HG03571 (cell line): ENCODE measurements around the gene JAZF1.

Experiments used
- ATAC-seq: cut with Tn5 transposase; IDR thresholded peaks from one replicate; pipeline ENCODE4 v1.9.1; 2021; ENCODE audit not compliant: unreplicated experiment

Gene JAZF1

DNA sequence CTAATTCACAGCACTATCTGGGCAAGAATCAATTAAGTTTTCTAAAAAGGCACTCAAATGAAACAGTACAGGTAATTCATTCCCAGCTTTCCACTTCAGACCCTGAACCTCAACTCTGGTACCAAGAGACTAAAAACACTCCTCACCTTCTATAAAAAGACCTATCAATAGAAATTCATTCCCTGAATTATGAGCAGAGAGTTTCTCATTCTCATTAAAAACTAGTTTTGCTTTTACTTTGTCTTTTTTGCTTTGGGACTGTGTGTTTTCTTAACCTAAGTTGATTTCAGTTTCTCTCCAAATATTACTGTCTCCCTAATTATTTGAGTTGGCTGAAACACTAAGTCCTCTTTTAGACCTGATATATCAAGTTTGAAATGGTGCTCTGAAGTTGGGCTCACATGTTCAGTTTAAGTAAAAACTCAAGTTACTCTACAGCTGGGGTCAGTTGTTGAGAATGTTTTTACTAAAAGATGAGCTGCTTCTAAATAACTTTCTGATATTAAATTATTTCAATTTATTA is 189.5 kb downstream of the JAZF1 start:
- ATAC-seq = no peak

DNA sequence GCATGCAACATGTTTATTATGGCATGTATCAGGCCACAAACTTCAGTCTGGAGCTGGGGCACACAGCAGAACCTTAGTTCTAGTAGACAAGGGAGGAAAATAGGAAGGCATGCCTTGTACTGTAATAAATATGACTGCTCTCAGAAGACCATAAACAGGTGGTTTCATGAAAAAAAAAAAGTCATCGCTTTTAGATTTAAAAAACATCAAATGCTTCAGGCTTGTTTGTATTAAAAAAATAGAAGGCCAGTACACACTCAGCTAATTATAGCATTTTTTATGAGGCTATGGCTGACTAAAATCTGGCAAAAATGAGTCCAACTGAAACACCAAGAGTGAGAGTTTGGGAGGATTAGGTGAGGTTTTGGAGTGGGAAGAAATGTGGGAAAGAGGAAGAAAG is 204.1 kb downstream of the JAZF1 start:
- ATAC-seq = no peak

DNA sequence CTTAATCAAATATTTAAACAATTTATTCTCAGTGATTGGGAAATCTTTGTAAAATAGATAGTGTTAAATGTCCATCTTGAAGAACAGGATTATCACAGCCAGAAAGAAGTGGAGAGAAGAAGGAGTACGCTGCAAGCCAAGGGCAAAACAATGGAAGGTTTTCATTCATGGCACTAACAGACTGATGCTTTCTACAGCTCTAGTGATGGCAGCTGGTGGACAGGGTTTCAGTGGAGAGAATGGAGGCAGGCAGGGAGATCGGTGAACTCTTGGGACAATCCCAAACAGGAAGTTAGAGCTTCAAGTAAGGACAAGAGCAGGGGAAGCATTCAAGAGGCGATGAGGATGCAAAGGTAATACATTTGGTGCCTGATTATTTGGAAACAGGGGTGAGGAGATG is 207.0 kb downstream of the JAZF1 start:
- ATAC-seq = no peak

DNA sequence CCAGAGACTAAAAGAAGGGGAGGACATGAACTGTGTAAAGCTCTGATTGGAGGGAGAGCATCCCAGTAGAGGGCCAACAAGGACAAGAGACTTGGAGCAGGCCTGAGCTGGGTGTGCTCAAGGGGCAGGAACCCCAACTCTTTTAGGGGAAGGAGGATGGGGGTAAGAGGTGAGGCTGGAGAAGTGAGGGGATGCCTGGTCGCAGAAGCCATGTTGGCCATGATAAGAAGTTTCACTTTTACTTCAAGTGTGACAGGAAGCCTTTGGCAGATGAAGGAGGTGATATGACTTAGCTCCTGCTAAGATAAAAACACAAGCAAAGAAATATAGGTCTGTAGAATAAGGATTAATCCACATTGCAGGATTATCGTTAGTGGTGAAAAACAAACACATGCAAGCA is 208.3 kb downstream of the JAZF1 start:
- no peak for ATAC-seq

DNA sequence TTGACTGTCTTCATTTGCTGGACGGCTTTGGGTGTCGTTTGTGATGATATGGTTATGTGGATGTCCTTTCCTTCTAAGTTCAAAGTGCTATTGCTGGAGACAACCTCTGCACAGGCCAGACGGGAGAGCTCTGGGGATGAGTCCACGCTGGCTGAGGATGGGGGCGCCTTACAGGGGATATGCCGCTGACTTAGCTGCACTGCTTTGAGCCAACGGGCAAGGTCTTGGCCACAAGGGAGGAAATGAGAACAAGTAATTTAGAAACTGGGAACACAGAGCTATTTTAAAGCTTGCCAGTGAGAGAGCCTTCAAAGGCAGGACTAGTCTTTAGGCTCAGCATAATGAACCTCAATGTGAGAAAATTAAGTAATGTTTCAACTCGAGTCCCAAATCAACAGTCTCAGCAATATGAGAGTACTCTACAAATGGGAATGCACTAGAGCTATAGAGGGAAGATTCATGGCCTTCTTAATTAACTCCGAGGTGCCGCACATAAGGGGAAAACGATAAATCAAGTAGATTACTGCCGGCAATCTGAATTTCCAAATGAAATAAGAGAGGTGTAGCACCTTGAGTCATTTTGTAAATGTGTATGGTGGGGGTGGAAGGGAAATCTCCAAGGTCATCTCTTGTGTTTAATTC is 209.3 kb downstream of the JAZF1 start:
- ATAC-seq = no peak

DNA sequence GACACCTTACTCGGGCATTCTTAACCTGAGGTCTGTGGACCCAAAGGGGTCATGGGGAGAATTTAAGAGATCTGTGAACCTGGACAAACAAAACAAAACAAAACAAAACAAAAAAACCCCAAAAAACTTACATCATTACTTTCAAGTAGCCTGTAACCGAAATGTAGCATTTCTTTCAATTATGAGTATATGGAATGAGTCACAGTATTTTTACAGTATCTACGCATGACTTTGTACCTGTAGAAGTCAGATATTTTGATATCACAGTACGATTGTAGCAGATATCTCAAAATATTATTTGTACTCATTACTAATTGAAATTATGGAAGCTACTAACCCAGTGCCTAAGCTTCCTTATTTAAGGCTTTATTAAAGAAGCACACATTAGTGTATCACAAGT is 210.2 kb downstream of the JAZF1 start:
- no peak for ATAC-seq

DNA sequence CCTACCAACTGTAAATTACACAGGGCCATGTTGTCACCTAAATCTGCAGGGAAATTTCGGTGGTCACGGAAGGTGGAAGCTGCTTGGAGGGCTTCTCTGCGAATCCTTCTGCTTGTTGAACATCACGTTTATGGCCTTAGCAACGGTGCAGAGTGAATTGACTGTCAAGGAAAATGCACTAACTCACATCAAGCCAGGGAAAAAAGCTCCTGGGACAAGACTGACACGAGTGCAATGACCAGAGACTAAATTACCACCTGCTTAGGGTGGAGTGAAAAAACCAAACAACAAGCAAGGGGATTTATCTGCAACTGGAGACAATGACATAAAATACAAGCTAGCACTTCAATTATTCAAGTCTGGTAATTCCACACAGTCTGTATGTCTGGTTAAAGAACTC is 211.2 kb downstream of the JAZF1 start:
- no peak for ATAC-seq

DNA sequence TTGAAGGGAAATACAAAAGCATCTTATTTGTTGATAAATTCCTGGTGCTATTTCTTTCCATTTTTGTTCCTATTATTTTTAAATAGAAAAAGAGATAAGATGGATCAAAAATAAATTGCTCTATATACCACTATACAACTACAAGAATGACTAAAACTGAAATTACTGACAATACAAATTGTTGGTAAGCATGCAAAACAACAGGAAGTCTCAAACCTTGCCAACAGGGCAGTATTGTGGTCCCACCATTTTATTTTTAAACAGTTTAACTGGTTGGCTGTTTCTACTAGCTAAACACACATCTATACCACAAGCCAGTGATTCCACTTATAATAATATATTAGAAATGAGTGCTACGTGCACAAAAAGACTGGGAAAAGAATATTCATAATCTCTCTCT is 213.0 kb downstream of the JAZF1 start:
- no peak for ATAC-seq

DNA sequence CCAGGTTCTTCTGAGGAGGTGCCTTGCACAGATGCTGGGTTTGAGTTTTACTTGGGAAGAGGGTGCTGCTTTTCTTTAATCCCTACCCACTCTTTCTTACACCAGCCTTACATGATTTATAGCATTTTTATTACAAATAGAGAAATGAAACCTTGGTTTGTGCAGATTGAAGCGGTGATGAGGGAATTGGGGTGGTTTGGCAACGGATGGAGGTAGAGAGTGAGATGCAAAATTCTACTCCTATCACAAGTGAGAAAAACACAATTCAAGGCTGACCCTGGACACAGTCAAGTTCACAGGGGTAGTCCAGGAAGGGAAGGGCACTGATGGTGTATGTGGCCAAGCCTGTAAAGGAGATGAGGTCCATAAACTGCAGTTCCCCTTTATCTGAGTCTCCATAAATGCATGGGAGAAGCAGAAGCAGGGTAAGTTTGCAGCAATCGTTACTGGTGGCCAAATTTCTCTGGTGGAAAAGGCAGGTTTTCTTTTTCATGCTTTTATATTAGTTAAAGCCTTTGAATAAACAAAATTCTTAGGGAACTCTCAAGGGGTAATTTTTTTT is 214.3 kb downstream of the JAZF1 start:
- no peak for ATAC-seq

DNA sequence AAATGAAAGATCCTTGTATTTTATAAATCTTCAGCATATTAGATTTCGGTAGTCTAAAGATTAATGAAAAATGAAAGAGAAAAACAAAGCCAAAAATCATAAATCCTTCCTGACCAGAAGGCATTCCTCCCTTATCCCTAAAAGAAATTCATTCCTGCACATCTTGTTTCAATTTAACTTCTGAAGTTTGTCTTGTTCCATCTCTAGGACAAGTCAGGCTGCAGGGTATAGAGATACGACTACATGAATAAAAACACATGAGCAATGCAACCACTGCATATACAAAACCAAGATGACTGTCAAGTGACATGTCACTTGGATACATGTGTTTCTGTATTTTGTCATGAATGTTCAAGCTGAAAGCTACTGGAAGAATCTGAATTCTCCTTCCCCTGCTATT is 214.9 kb downstream of the JAZF1 start:
- no peak for ATAC-seq

DNA sequence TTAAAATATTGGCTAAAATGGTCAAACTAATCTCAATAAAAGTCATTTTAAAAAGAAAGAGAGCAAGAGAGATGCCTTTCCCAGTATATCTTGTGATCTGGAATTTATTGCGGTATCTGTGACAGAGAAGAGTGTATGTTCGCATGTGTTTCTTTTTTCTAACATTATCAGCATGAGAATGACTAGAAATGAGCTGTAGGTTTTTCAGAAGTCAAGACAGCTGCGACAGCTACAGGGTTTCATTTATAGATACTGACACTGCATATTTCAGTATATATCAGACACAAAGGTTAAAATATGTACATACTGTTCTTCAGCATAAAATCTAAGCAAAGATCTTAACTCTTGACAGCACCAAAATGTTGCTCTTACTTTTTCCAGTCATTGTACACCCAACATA is 215.8 kb downstream of the JAZF1 start:
- ATAC-seq = no peak

DNA sequence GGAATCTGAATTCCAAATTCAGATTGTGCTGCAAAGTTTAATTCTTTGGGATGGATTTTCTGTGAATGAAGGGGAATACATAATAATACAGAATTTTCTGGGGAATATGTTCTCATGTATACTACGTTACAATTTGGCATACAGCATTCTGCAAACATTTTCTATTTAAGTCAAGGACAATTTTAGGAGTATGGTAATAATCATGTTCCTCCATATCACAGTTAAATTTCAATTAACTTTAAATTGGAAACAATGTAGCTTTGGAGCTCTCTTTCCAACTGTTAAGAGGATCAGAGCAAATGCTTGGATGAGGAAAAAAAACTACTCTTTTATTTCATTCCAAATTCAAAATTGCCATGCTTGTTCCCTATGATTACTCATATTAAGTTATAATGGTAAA is 217.5 kb downstream of the JAZF1 start:
- no peak for ATAC-seq

DNA sequence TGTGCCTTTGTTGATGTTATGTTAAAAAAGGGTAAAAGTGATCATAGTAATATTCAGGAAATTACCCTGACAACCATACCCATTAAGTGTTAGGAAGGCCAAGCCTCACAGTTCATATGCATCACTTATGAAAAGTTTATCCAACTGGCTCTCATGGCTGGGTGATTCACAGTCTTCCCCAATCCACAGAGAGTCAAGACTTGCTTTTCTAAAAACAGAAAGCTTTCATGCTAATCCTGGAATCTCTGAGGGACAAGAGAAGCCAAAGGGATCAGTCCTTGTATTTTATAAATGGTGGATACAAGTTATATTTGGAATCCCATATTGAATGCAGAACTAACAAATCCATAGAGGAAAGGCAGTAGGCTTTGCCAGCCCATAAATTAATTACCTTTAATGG is 218.3 kb downstream of the JAZF1 start:
- no peak for ATAC-seq

DNA sequence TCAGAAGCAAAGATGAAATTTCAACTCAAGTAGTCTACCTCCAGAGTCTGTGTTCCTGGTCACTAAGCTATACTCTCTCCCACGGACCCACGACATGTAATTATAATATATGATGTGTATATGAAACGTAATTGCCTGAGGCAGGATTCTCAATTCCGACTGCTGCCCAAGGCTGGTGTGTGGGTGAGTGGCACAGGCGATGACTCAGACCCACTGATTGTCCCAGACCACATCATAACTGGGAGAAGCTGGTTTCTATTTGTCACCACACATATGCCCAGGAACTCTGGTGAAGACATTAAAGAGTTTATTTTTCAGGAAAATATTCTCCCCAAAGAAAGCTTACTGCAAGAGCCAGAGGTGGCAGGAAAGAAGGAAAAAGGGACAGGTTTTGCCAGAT is 219.3 kb downstream of the JAZF1 start:
- ATAC-seq = no peak

DNA sequence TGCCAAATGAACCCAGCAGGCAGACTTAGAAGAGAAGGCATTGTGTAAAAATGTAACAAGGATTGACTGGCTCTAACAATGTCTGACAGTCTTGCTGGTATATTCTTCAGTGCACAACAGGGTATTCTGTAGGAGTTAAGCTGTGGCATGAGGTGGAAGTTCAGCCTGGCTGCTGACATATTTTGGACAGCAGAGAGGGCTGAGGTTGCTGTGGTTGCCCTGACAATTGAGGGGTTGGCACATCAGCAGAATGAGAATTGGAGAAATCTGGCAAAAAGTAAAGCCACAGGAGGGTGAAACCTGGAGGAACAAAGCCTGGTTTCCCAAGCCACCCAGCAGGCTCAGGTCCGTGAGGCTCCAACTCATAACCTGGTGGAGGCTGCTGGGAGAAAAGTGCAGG is 220.2 kb downstream of the JAZF1 start:
- ATAC-seq = no peak

DNA sequence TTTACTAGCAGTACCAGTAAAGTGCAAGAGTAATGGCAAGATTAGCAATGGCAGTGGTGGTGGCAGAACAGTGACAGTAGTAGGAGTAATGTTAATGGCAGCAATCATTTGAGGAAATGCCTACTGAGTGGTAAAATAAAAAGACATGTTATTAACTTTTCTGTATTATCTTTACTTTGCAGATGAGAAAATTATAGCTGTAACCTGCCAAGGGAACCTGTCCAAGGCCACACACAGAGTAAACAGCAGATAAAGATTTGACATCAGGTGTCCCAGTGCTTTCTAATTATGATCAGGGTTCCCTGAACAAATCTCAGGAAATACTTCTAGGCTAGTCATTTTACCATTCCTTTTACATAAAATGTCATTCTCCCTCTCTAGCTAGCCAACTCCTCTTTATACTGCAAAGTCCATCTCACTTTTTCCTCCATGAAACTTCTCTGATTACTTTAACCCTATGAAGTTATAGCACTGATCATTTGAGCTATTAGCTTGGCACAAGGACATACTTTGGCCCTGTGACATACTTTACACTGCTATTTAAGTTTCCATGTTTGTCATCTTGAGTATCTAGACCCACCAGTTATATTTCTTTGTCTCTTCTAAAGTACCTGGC is 221.6 kb downstream of the JAZF1 start:
- no peak for ATAC-seq

DNA sequence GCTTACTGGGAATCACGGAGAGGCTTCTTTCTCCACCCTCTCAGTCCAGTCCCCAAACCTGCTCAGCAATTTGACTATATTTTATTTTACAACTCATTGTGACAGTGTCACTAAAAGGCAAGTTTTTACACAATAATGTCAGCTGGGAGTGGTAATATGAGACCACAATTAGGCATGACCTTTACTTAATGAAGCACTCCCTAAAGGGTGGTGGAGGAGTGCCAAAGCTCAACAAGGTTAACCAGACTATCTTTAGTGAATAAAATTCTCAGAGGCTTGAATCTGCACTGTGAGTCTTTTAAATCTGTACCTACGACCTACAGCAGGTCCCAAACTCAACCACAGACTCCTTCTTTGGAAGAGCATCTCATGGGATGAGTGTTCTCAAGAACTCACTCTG is 225.0 kb downstream of the JAZF1 start:
- no peak for ATAC-seq

DNA sequence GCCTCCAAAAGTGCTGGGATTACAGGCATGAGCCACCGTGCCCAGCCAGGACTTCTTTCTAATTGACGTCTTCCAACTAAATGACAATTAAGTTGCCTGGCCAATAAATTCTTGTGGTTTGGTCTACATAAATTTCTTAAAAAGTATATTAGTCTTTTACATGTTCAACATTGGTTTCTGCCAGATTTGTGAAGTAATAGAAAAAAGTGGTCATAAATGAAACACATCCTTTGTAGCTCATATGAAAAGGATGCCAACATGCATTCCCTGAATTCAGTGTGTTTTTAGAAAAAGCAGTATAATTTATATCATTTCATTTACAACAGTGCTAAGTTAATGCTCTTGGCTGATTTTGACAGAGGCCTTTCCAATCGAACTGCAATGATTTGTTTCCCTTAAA is 225.6 kb downstream of the JAZF1 start:
- ATAC-seq = no peak

DNA sequence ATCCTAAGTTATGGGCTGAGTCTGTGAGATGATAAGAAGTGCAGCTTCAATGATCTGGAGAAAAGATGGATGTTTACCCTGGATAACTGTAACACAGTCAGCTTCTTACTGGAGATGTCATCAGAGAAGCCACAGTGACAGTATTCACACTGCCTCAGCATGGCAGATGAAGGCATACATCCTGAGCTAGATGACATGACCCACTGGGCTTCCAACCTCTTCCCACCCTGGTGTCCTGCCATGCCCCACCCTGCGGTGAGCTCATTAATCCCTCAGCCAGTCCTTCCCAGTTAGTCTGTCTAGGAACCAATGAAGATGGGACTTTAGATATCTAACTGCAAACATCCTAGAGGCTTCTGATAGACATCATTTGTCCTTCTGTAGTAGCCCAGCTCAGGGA is 226.8 kb downstream of the JAZF1 start:
- ATAC-seq = no peak

DNA sequence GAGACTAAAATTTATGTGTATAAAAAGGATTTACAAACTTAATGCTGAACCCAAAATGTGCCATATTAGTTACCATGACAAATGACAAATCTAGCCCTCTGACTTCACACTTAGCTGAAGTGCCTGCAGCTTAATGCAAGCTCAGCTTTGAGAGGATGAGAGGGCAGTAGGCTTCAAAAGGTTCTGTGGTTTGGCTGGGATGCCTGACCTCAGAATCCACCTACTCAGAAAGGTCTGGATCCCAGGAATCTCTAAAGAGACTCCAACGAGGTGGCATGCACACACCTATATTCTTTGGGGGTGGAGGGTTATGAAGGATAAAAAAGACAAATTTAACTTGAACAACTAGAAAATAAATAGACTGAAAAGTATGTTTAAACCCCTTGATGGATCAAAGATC is 227.2 kb downstream of the JAZF1 start:
- ATAC-seq = no peak

DNA sequence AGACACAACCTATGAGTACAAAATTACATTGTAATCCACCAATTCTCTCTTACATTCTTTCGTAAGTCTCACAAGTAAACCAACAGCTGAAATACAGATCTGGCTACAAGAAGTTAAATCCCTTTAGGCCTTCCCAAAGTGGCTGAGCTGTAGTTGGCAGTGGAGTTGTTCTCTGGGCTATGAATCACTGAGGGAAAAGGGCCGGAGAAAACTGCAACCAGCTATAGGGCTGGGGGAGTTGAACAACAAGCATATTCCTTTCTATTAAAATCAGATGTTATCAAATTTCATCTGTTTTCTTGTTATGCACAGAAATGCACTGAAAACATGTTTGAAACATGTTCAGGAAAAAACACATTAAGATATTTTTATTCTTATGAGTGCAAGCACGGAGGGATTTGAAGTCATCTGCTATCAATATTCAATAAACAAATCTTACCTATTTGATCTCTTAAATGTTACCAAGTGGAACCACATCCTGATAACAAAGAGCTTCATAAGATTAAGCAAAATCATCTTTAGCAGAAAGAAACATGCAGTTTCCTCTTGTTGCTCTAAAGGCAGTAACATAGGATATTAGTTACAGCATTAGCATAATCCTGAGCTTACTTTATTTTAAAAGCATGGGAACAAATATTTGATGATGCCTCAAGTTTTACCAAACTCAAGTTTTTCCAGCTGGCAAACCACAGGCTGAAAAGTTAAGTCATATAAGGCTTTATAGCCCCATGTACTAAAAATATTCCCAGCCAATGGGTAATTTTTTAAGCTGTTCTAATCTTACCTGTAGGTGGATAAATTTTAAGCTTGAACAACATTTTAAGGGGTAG is 227.9 kb downstream of the JAZF1 start:
- ATAC-seq = no peak

DNA sequence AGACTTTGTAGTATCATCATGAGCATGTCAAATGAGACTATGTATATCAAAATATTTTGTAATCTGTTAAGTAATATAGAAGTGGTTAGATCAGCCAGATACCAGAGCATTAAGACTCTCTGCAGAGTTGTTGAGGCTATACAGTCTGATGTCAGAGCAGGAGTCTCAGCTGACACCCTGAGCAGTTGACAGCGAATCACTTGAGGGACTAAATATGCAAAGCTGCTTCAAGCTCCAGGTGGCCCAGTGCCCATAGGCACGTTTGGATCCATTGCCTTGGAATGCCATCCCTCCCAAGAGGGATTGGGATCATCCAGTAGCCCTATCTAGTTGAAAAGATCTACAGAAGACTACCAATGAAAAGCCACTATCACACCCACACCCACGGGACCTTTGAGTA is 230.5 kb downstream of the JAZF1 start:
- ATAC-seq = no peak
